Activated CD8-positive, alpha-beta T cell treated with anti-CD3 and anti-CD28 coated beads, Interleukin-2, amount 10 ng/mL, durations not matched to agents 7 days and 5 days (primary cell): ENCODE results near the gene ZNF225. TPM values are rescaled to one million over a fixed set of nuclear protein-coding genes. Genes with fewer than 3 reads are reported as not detected.
A peak's percentile ranks its signal among the peaks of the same experiment; 100 is the strongest.
"Not testable (repeated sequence)": the region's sequence is repeated elsewhere in the genome, so short reads cannot be mapped to it uniquely, and the experiment has no call there.

Experiments used
- ATAC-seq: fragments of 150-1000 bp; cut with Tn5 transposase; one replicate; pipeline ENCODE4 v1.10.0; 2021; ENCODE audit warnings: moderate library complexity
- CTCF ChIA-PET: fragments of 350-600 bp; sonication (Branson Sonifier 250); formaldehyde crosslinking; loops from one replicate; lab custom pipeline; 2021; ENCODE audit warnings: antibody characterized with exemption; lab: Charles Lee
- POLR2A ChIA-PET: fragments of 350-600 bp; sonication (Branson Sonifier 250); formaldehyde crosslinking; loops from one replicate; lab custom pipeline; 2021; ENCODE audit warnings: antibody characterized with exemption; lab: Charles Lee
- DNase-seq: peaks from one replicate; pipeline ENCODE4 v3.0.0-alpha.2; 2020
- H3K27ac Mint-ChIP-seq: one replicate; pipeline ENCODE4 v1.8.0; 2021; ENCODE audit warnings: mild to moderate bottlenecking, mixed read lengths
- H3K27me3 Mint-ChIP-seq: one replicate; pipeline ENCODE4 v1.8.0; 2021; ENCODE audit warnings: low read depth, mixed read lengths
- H3K36me3 Mint-ChIP-seq: one replicate; pipeline ENCODE4 v1.8.0; 2021; ENCODE audit warnings: low read depth, mixed read lengths
- H3K4me1 Mint-ChIP-seq: one replicate; pipeline ENCODE4 v1.8.0; 2021; ENCODE audit warnings: low read depth, mixed read lengths
- H3K4me3 Mint-ChIP-seq: one replicate; pipeline ENCODE4 v1.8.0; 2021; ENCODE audit warnings: mild to moderate bottlenecking, mixed read lengths
- H3K9me3 Mint-ChIP-seq: one replicate; pipeline ENCODE4 v1.8.0; 2022; ENCODE audit warnings: mixed read lengths; ENCODE audit not compliant: insufficient read depth
- total RNA-seq, 2 experiments: library from RNA; stranded (reverse); gene quantifications; one replicate each; pipeline ENCODE4 v1.2.3, GENCODE V29; 2021

ZNF225 gene
- total RNA-seq, 2 experiments from 2014 or later = 4.1 to 4.5 TPM

GRCh38 chr19:44111910-44112463 is 1.2 kb upstream of the ZNF225 start:
- ATAC-seq = no peak
- ChIA-PET CTCF (no interaction called here), POLR2A (no interaction called here)

GRCh38 chr19:44112802-44113137 is 429 bp upstream of the ZNF225 start:
- H3K4me1 Mint-ChIP-seq = peaks cover 28% of the 10 kb centered on the region
- peak overlapping the region; percentile 95 for H3K27ac Mint-ChIP-seq
- POLR2A ChIA-PET = interaction anchor here (0.7 kb wide), 1 partner anchor 18 kb away, joined by 4 read pairs; no protein-coding TSS in a partner anchor
- peaks cover 27% of the 10 kb centered on the region for H3K9me3 Mint-ChIP-seq
- CTCF ChIA-PET = no interaction called here
- H3K36me3 Mint-ChIP-seq = peaks cover 46% of the 10 kb centered on the region
- ATAC-seq (no peak), DNase-seq (no peak)
- H3K4me3 Mint-ChIP-seq = peak overlapping the region; percentile 99
- no peaks in the 10 kb centered on the region for H3K27me3 Mint-ChIP-seq

More at GRCh38 chr19:44111910-44112463, 1.2 kb upstream of the ZNF225 start:
- H3K9me3 Mint-ChIP-seq = peaks cover 33% of the 10 kb centered on the region
- peaks cover 28% of the 10 kb centered on the region for H3K4me1 Mint-ChIP-seq
- H3K27me3 Mint-ChIP-seq = no peaks in the 10 kb centered on the region
- H3K27ac Mint-ChIP-seq = no peak overlapping the region
- H3K36me3 Mint-ChIP-seq = peaks cover 49% of the 10 kb centered on the region
- no peak for DNase-seq
- H3K4me3 Mint-ChIP-seq = peak overlapping the region; percentile 10

- DNase-seq (no peak), ATAC-seq (peak; percentile 9)
- no peaks in the 10 kb centered on the region for H3K27me3 Mint-ChIP-seq
- ChIA-PET POLR2A (interaction anchor here (0.8 to 1.2 kb wide), 4 partner anchors 17 to 94 kb away, joined by 3 to 6 read pairs (median 4); partner anchors contain the start of gene ZNF222), CTCF (interaction anchor here (1.3 kb wide), 1 partner anchor 19 kb away, joined by 3 read pairs; no protein-coding TSS in a partner anchor)
- peaks cover 28% of the 10 kb centered on the region for H3K4me1 Mint-ChIP-seq
- peaks cover 47% of the 10 kb centered on the region for H3K36me3 Mint-ChIP-seq
- peak overlapping the region; percentile 95 for H3K27ac Mint-ChIP-seq
- H3K4me3 Mint-ChIP-seq = peak overlapping the region; percentile 99
- H3K9me3 Mint-ChIP-seq = peaks cover 18% of the 10 kb centered on the region
These were observed 688 bp downstream of the ZNF225 start for GRCh38 chr19:44113784-44114390.

GRCh38 chr19:44121162-44121561 is 8.0 kb downstream of the ZNF225 start:
- ATAC-seq, H3K4me1 Mint-ChIP-seq, DNase-seq, CTCF ChIA-PET, H3K27me3 Mint-ChIP-seq, H3K4me3 Mint-ChIP-seq, POLR2A ChIA-PET, H3K27ac Mint-ChIP-seq: not testable (repeated sequence)
- Mint-ChIP-seq H3K9me3 (peaks cover 29% of the 10 kb centered on the region), H3K36me3 (peaks cover 87% of the 10 kb centered on the region)

- Mint-ChIP-seq H3K36me3 (peaks cover 35% of the 10 kb centered on the region), H3K4me1 (no peaks in the 10 kb centered on the region), H3K27me3 (no peaks in the 10 kb centered on the region), H3K9me3 (peaks cover 15% of the 10 kb centered on the region), H3K27ac (no peak overlapping the region), H3K4me3 (no peak overlapping the region)
- POLR2A ChIA-PET = no interaction called here
- ATAC-seq (no peak), DNase-seq (no peak)
- CTCF ChIA-PET = interaction anchor here (0.9 kb wide), 1 partner anchor 37 kb away, joined by 3 read pairs; no protein-coding TSS in a partner anchor
These were observed 18.8 kb downstream of the ZNF225 start for GRCh38 chr19:44131955-44132354.

GRCh38 chr19:44141191-44142058 is 28.2 kb downstream of the ZNF225 start, which contains the start of gene ZNF234:
Gene ZNF234 (plus strand): TSS chr19:44141554. CDS start chr19:44144633, 3,079 bp downstream.
- Mint-ChIP-seq H3K36me3 (peaks cover 34% of the 10 kb centered on the region), H3K27ac (peak within 1 kb of the TSS; percentile 91)
- peak; percentile 89 for ATAC-seq

GRCh38 chr19:44142059-44142433 is 28.8 kb downstream of the ZNF225 start:
- H3K36me3 Mint-ChIP-seq = peaks cover 34% of the 10 kb centered on the region
- peak overlapping the region; percentile 94 for H3K4me3 Mint-ChIP-seq
- H3K4me1 Mint-ChIP-seq = peaks cover 17% of the 10 kb centered on the region
- no peaks in the 10 kb centered on the region for H3K27me3 Mint-ChIP-seq
- ATAC-seq (no peak), DNase-seq (peak; percentile 25)
- ChIA-PET CTCF (interaction anchor here (0.9 to 1.0 kb wide), 2 partner anchors 11 to 47 kb away, joined by 3 read pairs; no protein-coding TSS in a partner anchor), POLR2A (interaction anchor here (0.5 to 1.8 kb wide), 5 partner anchors 14 to 163 kb away, joined by 3 to 9 read pairs (median 3); partner anchors contain the start of gene ZNF235)
- H3K27ac Mint-ChIP-seq = peak overlapping the region; percentile 91
- H3K9me3 Mint-ChIP-seq = peaks cover 21% of the 10 kb centered on the region

More at GRCh38 chr19:44141191-44142058, 28.2 kb downstream of the ZNF225 start, which contains the start of gene ZNF234:
- POLR2A ChIA-PET = interaction anchor here (0.5 to 1.8 kb wide), 5 partner anchors 15 to 164 kb away, joined by 3 to 9 read pairs (median 3); partner anchors contain the start of gene ZNF235
- DNase-seq = peak; percentile 75
- Mint-ChIP-seq H3K9me3 (peaks cover 21% of the 10 kb centered on the region), H3K4me1 (peaks cover 17% of the 10 kb centered on the region), H3K27me3 (no peaks in the 10 kb centered on the region), H3K4me3 (peak within 1 kb of the TSS; percentile 94)
- CTCF ChIA-PET = interaction anchor here (0.9 to 1.0 kb wide), 2 partner anchors 12 to 47 kb away, joined by 3 read pairs; no protein-coding TSS in a partner anchor

- ChIA-PET POLR2A (no interaction called here), CTCF (no interaction called here)
- no peak overlapping the region for H3K27ac Mint-ChIP-seq
- peaks cover 78% of the 10 kb centered on the region for H3K36me3 Mint-ChIP-seq
- H3K9me3 Mint-ChIP-seq = peaks cover 15% of the 10 kb centered on the region
- DNase-seq = no peak
- ATAC-seq = no peak
- no peak overlapping the region for H3K4me3 Mint-ChIP-seq
- H3K4me1 Mint-ChIP-seq = no peaks in the 10 kb centered on the region
- H3K27me3 Mint-ChIP-seq = no peaks in the 10 kb centered on the region
These were observed 36.6 kb downstream of the ZNF225 start for GRCh38 chr19:44149776-44150175.

- POLR2A ChIA-PET = no interaction called here
- no peak for DNase-seq
- peaks cover 19% of the 10 kb centered on the region for H3K9me3 Mint-ChIP-seq
These were observed 38.3 kb downstream of the ZNF225 start for GRCh38 chr19:44151491-44151890.

GRCh38 chr19:44156475-44156874 is 43.3 kb downstream of the ZNF225 start:
- POLR2A ChIA-PET = interaction anchor here (0.8 kb wide), 1 partner anchor 15 kb away, joined by 3 read pairs; no protein-coding TSS in a partner anchor
- peaks cover 44% of the 10 kb centered on the region for H3K9me3 Mint-ChIP-seq
- no peaks in the 10 kb centered on the region for H3K4me1 Mint-ChIP-seq
- no peak overlapping the region for H3K4me3 Mint-ChIP-seq
- ATAC-seq = no peak
- H3K36me3 Mint-ChIP-seq = peaks cover 54% of the 10 kb centered on the region
- H3K27me3 Mint-ChIP-seq = no peaks in the 10 kb centered on the region
- CTCF ChIA-PET = interaction anchor here (1.0 kb wide), 1 partner anchor 9 kb away, joined by 3 read pairs; the partner anchor contains the start of gene ZNF226
- H3K27ac Mint-ChIP-seq = no peak overlapping the region
- no peak for DNase-seq

More at GRCh38 chr19:44151491-44151890, 38.3 kb downstream of the ZNF225 start:
- no peak overlapping the region for H3K4me3 Mint-ChIP-seq
- ATAC-seq = no peak
- no peak overlapping the region for H3K27ac Mint-ChIP-seq
- H3K4me1 Mint-ChIP-seq = no peaks in the 10 kb centered on the region
- CTCF ChIA-PET = no interaction called here
- H3K36me3 Mint-ChIP-seq = peaks cover 73% of the 10 kb centered on the region
- H3K27me3 Mint-ChIP-seq = no peaks in the 10 kb centered on the region

- peaks cover 37% of the 10 kb centered on the region for H3K9me3 Mint-ChIP-seq
- no peak overlapping the region for H3K4me3 Mint-ChIP-seq
- H3K27me3 Mint-ChIP-seq = no peaks in the 10 kb centered on the region
- POLR2A ChIA-PET = interaction anchor here (1.4 to 1.7 kb wide), 3 partner anchors 43 to 69 kb away, joined by 4 to 11 read pairs (median 6); partner anchors contain the start of gene ZNF227
- CTCF ChIA-PET = no interaction called here
- peaks cover 28% of the 10 kb centered on the region for H3K4me1 Mint-ChIP-seq
- H3K36me3 Mint-ChIP-seq = peaks cover 41% of the 10 kb centered on the region
- ATAC-seq (no peak), DNase-seq (no peak)
- no peak overlapping the region for H3K27ac Mint-ChIP-seq
These were observed 50.6 kb downstream of the ZNF225 start for GRCh38 chr19:44163789-44164188.
